VCaP (cell line): Measurements from ENCODE around the gene ETV7.

Experiments
- H3K27ac ChIP-seq: fragments of 450-650 bp; 2 replicates; pipeline ENCODE4 v1.5.1; 2017
- TF ChIP-seq, protein P1 (sequence below): fragments of 450-650 bp; conservative IDR thresholded peaks from 2 replicates; pipeline ENCODE4 v1.5.1; 2017; ENCODE audit warnings: mild to moderate bottlenecking, moderate library complexity

ETV7 gene

GRCh38 chr6:36404164-36404563 is 16.7 kb upstream of the ETV7 start:
- TF ChIP-seq, protein P1, sequence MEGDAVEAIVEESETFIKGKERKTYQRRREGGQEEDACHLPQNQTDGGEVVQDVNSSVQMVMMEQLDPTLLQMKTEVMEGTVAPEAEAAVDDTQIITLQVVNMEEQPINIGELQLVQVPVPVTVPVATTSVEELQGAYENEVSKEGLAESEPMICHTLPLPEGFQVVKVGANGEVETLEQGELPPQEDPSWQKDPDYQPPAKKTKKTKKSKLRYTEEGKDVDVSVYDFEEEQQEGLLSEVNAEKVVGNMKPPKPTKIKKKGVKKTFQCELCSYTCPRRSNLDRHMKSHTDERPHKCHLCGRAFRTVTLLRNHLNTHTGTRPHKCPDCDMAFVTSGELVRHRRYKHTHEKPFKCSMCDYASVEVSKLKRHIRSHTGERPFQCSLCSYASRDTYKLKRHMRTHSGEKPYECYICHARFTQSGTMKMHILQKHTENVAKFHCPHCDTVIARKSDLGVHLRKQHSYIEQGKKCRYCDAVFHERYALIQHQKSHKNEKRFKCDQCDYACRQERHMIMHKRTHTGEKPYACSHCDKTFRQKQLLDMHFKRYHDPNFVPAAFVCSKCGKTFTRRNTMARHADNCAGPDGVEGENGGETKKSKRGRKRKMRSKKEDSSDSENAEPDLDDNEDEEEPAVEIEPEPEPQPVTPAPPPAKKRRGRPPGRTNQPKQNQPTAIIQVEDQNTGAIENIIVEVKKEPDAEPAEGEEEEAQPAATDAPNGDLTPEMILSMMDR, result no peak
- H3K27ac ChIP-seq, result no peak overlapping the region

GRCh38 chr6:36402481-36402880 is 15.0 kb upstream of the ETV7 start:
- TF ChIP-seq, protein P1, result no peak
- H3K27ac ChIP-seq, result no peak overlapping the region

GRCh38 chr6:36399970-36400369 is 12.5 kb upstream of the ETV7 start:
- no peak overlapping the region for H3K27ac ChIP-seq
- TF ChIP-seq, protein P1, result no peak

DNA sequence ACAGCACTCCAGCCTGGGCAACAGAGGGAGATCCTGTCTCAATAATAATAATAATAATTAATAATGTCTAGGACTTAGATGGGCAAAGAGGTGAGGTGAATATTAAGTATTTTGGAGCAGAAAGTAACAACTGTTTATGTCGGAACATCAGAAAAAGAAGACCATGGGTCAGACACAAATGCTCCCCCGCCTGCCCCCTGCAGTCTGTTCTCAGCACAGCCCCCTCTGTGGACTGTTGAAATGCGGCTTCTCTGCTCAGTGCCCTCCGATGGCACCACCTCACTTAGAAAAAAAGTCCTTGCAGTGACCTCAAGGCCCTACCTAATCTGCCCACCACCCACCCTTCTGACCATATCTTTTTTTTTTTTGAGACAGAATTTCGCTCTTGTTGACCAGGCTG is 5.2 kb upstream of the ETV7 start:
- TF ChIP-seq, protein P1, result no peak
- H3K27ac ChIP-seq, result no peak overlapping the region

- H3K27ac ChIP-seq, result no peak overlapping the region
- TF ChIP-seq, protein P1, result no peak
Measured at GRCh38 chr6:36389353-36389752, 1.9 kb upstream of the ETV7 start.

DNA sequence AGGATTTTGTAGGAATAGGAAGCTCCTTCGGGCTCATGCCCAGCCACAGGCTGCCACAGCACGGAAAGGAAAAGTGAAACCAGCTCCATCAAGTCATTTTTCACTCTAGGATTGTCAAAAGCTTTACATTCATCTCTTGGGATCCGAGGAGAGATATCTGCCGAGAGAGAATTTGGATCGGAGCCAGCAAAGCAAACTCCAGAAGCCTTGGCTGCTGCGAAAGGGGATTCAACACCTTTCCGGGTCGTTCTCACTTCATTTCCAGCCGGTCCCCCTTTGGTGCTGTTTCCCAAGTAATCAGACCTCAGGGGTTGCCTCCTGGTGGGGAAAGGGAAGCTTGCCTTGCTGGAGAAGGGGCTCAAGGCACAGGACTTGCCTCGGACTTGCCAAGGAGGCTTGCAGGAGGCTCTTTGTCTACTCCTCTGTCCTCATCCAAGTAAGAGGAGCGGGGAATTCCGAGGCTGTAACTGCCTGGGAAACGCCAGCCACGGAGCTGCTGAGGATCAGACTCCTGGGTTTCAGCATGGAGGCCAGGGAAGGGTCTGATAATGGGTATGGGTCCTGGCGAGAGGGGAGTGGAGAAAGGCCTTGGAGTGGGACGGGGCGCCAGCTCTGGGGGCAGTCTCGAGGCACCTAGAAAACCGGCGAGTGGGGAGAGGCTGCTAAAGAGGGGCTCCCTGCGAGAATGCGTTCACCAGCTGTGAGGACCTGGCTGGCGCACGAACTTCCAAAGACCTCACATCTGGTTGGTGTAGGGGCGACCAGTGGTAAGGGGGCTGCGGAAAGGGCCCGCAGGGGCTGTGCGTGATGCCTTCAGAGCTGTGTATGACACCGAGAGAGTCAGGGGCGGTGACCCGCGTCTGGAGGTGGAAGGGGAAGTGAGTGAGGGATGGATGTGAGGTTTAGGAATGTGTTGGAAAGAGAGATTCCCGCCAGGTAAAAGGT is 702 bp downstream of the ETV7 start:
- peak overlapping the region; percentile 28; the same call in 1 of the 2 replicates for H3K27ac ChIP-seq
- TF ChIP-seq, protein P1, result no peak

DNA sequence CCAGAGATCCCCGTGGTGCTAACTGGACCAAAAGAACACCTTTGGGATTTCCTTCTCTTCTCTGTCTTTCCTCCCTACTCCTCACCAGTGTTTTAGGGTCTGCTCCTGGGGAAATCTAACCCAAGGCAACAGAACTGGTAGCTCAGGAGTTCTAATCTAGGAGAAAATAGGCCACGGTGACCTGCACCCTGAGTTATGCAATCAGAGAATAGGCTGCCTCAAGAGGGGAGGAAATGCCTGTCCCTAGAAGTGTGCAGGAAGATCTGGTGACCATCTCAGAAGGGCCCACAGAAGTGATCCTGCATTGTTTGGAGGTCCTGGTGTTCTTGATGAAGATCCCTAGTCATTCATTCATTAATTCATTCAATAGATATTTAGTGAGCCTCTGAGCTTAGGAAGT is 3.4 kb downstream of the ETV7 start:
- H3K27ac ChIP-seq, result no peak overlapping the region
- TF ChIP-seq, protein P1, result no peak
